ENCODE data around the gene CNN3.

The CNN3 gene

GRCh38 chr1:94888201-94888600, 38.7 kb downstream of the CNN3 start:
- no peaks in the 10 kb centered on the region for H3K9me3 ChIP-seq (ENCODE audit: control insufficient read depth, low read length)
- peaks cover 19% of the 10 kb centered on the region for H3K4me1 ChIP-seq (ENCODE audit: control insufficient read depth, insufficient read depth, low read length)
- WGBS, 2 experiments, result 81 to 99% methylated on average over 3 of the region's 3 CpGs
- no peak overlapping the region for H3K27ac ChIP-seq (ENCODE audit: insufficient read depth, low read depth, low read length, poor library complexity, severe bottlenecking)
- no peak overlapping the region for H3K4me3 ChIP-seq (ENCODE audit: insufficient read depth, low read depth, low read length)
- no peaks in the 10 kb centered on the region for H3K27me3 ChIP-seq (ENCODE audit: control insufficient read depth, insufficient read depth, low read length, poor library complexity, severe bottlenecking)
- H3K36me3 ChIP-seq (ENCODE audit: control insufficient read depth, insufficient read depth, low read length), result no peaks in the 10 kb centered on the region

- Histone ChIP-seq H3K9me3 (ENCODE audit: control insufficient read depth, low read length) (no peaks in the 10 kb centered on the region), H3K36me3 (ENCODE audit: control insufficient read depth, insufficient read depth, low read length) (no peaks in the 10 kb centered on the region), H3K27me3 (ENCODE audit: control insufficient read depth, insufficient read depth, low read length, poor library complexity, severe bottlenecking) (no peaks in the 10 kb centered on the region), H3K4me3 (ENCODE audit: insufficient read depth, low read depth, low read length) (no peak overlapping the region), H3K27ac (ENCODE audit: insufficient read depth, low read depth, low read length, poor library complexity, severe bottlenecking) (no peak overlapping the region), H3K4me1 (ENCODE audit: control insufficient read depth, insufficient read depth, low read length) (peaks cover 19% of the 10 kb centered on the region)
- 52 to 53% methylated on average over 4 of the region's 4 CpGs for WGBS, 2 experiments
Observed at GRCh38 chr1:94887603-94888171, 39.2 kb downstream of the CNN3 start.

- Histone ChIP-seq H3K9me3 (ENCODE audit: control insufficient read depth, low read length) (no peaks in the 10 kb centered on the region), H3K4me3 (ENCODE audit: insufficient read depth, low read depth, low read length) (no peak overlapping the region), H3K27ac (ENCODE audit: insufficient read depth, low read depth, low read length, poor library complexity, severe bottlenecking) (no peak overlapping the region), H3K27me3 (ENCODE audit: control insufficient read depth, insufficient read depth, low read length, poor library complexity, severe bottlenecking) (no peaks in the 10 kb centered on the region), H3K36me3 (ENCODE audit: control insufficient read depth, insufficient read depth, low read length) (no peaks in the 10 kb centered on the region), H3K4me1 (ENCODE audit: control insufficient read depth, insufficient read depth, low read length) (peaks cover 19% of the 10 kb centered on the region)
- WGBS, 2 experiments, result 61 to 89% methylated on average over 2 to 3 of the region's 3 CpGs
Observed at GRCh38 chr1:94887106-94887505, 39.8 kb downstream of the CNN3 start.

GRCh38 chr1:94886361-94886760, 40.5 kb downstream of the CNN3 start:
- WGBS, 2 experiments, result 64 to 73% methylated on average over 5 of the region's 5 CpGs
- Histone ChIP-seq H3K36me3 (ENCODE audit: control insufficient read depth, insufficient read depth, low read length) (no peaks in the 10 kb centered on the region), H3K9me3 (ENCODE audit: control insufficient read depth, low read length) (no peaks in the 10 kb centered on the region), H3K27me3 (ENCODE audit: control insufficient read depth, insufficient read depth, low read length, poor library complexity, severe bottlenecking) (no peaks in the 10 kb centered on the region), H3K4me1 (ENCODE audit: control insufficient read depth, insufficient read depth, low read length) (peaks cover 19% of the 10 kb centered on the region), H3K4me3 (ENCODE audit: insufficient read depth, low read depth, low read length) (no peak overlapping the region), H3K27ac (ENCODE audit: insufficient read depth, low read depth, low read length, poor library complexity, severe bottlenecking) (no peak overlapping the region)

GRCh38 chr1:94884507-94884906, 42.4 kb downstream of the CNN3 start:
- Histone ChIP-seq H3K36me3 (ENCODE audit: control insufficient read depth, insufficient read depth, low read length) (no peaks in the 10 kb centered on the region), H3K9me3 (ENCODE audit: control insufficient read depth, low read length) (no peaks in the 10 kb centered on the region), H3K4me1 (ENCODE audit: control insufficient read depth, insufficient read depth, low read length) (peaks cover 19% of the 10 kb centered on the region), H3K4me3 (ENCODE audit: insufficient read depth, low read depth, low read length) (no peak overlapping the region), H3K27ac (ENCODE audit: insufficient read depth, low read depth, low read length, poor library complexity, severe bottlenecking) (peak overlapping the region; percentile 72), H3K27me3 (ENCODE audit: control insufficient read depth, insufficient read depth, low read length, poor library complexity, severe bottlenecking) (no peaks in the 10 kb centered on the region)
- WGBS, 2 experiments, result 79 to 85% methylated on average over 6 of the region's 6 CpGs

- Histone ChIP-seq H3K36me3 (ENCODE audit: control insufficient read depth, insufficient read depth, low read length) (no peaks in the 10 kb centered on the region), H3K27me3 (ENCODE audit: control insufficient read depth, insufficient read depth, low read length, poor library complexity, severe bottlenecking) (no peaks in the 10 kb centered on the region), H3K4me1 (ENCODE audit: control insufficient read depth, insufficient read depth, low read length) (peaks cover 19% of the 10 kb centered on the region), H3K27ac (ENCODE audit: insufficient read depth, low read depth, low read length, poor library complexity, severe bottlenecking) (peak overlapping the region; percentile 72), H3K4me3 (ENCODE audit: insufficient read depth, low read depth, low read length) (no peak overlapping the region), H3K9me3 (ENCODE audit: control insufficient read depth, low read length) (no peaks in the 10 kb centered on the region)
- 20 to 22% methylated on average over 6 of the region's 6 CpGs for WGBS, 2 experiments
Observed at GRCh38 chr1:94884106-94884505, 42.8 kb downstream of the CNN3 start.

GRCh38 chr1:94883691-94884090, 43.2 kb downstream of the CNN3 start:
- 72 to 90% methylated on average over 4 of the region's 4 CpGs for WGBS, 2 experiments
- Histone ChIP-seq H3K4me3 (ENCODE audit: insufficient read depth, low read depth, low read length) (no peak overlapping the region), H3K27ac (ENCODE audit: insufficient read depth, low read depth, low read length, poor library complexity, severe bottlenecking) (peak overlapping the region; percentile 67), H3K27me3 (ENCODE audit: control insufficient read depth, insufficient read depth, low read length, poor library complexity, severe bottlenecking) (no peaks in the 10 kb centered on the region), H3K36me3 (ENCODE audit: control insufficient read depth, insufficient read depth, low read length) (no peaks in the 10 kb centered on the region), H3K4me1 (ENCODE audit: control insufficient read depth, insufficient read depth, low read length) (peaks cover 19% of the 10 kb centered on the region), H3K9me3 (ENCODE audit: control insufficient read depth, low read length) (no peaks in the 10 kb centered on the region)

GRCh38 chr1:94878329-94878728, 48.6 kb downstream of the CNN3 start:
- Histone ChIP-seq H3K4me1 (ENCODE audit: control insufficient read depth, insufficient read depth, low read length) (peaks cover 4% of the 10 kb centered on the region), H3K27me3 (ENCODE audit: control insufficient read depth, insufficient read depth, low read length, poor library complexity, severe bottlenecking) (no peaks in the 10 kb centered on the region), H3K27ac (ENCODE audit: insufficient read depth, low read depth, low read length, poor library complexity, severe bottlenecking) (no peak overlapping the region), H3K4me3 (ENCODE audit: insufficient read depth, low read depth, low read length) (no peak overlapping the region), H3K9me3 (ENCODE audit: control insufficient read depth, low read length) (no peaks in the 10 kb centered on the region), H3K36me3 (ENCODE audit: control insufficient read depth, insufficient read depth, low read length) (no peaks in the 10 kb centered on the region)
- 94 to 97% methylated on average over 5 of the region's 5 CpGs for WGBS, 2 experiments

- H3K4me1 ChIP-seq (ENCODE audit: control insufficient read depth, insufficient read depth, low read length), result peaks cover 4% of the 10 kb centered on the region
- no peak overlapping the region for H3K4me3 ChIP-seq (ENCODE audit: insufficient read depth, low read depth, low read length)
Observed at GRCh38 chr1:94876362-94876761, 50.5 kb downstream of the CNN3 start.

GRCh38 chr1:94875794-94876193, 51.1 kb downstream of the CNN3 start:
- Histone ChIP-seq H3K36me3 (ENCODE audit: control insufficient read depth, insufficient read depth, low read length) (no peaks in the 10 kb centered on the region), H3K9me3 (ENCODE audit: control insufficient read depth, low read length) (no peaks in the 10 kb centered on the region), H3K27ac (ENCODE audit: insufficient read depth, low read depth, low read length, poor library complexity, severe bottlenecking) (no peak overlapping the region), H3K4me3 (ENCODE audit: insufficient read depth, low read depth, low read length) (no peak overlapping the region), H3K4me1 (ENCODE audit: control insufficient read depth, insufficient read depth, low read length) (peaks cover 4% of the 10 kb centered on the region), H3K27me3 (ENCODE audit: control insufficient read depth, insufficient read depth, low read length, poor library complexity, severe bottlenecking) (no peaks in the 10 kb centered on the region)
- WGBS, 2 experiments, result 96 to 97% methylated on average over 4 of the region's 4 CpGs

More at GRCh38 chr1:94876362-94876761, 50.5 kb downstream of the CNN3 start:
- Histone ChIP-seq H3K27ac (ENCODE audit: insufficient read depth, low read depth, low read length, poor library complexity, severe bottlenecking) (no peak overlapping the region), H3K27me3 (ENCODE audit: control insufficient read depth, insufficient read depth, low read length, poor library complexity, severe bottlenecking) (no peaks in the 10 kb centered on the region), H3K36me3 (ENCODE audit: control insufficient read depth, insufficient read depth, low read length) (no peaks in the 10 kb centered on the region), H3K9me3 (ENCODE audit: control insufficient read depth, low read length) (no peaks in the 10 kb centered on the region)
- 92 to 96% methylated on average over 3 of the region's 3 CpGs for WGBS, 2 experiments

GRCh38 chr1:94874423-94874822, 52.5 kb downstream of the CNN3 start:
- H3K36me3 ChIP-seq (ENCODE audit: control insufficient read depth, insufficient read depth, low read length), result no peaks in the 10 kb centered on the region
- no peaks in the 10 kb centered on the region for H3K9me3 ChIP-seq (ENCODE audit: control insufficient read depth, low read length)
- H3K4me3 ChIP-seq (ENCODE audit: insufficient read depth, low read depth, low read length), result no peak overlapping the region
- 96 to 98% methylated on average over 6 of the region's 6 CpGs for WGBS, 2 experiments
- no peak overlapping the region for H3K27ac ChIP-seq (ENCODE audit: insufficient read depth, low read depth, low read length, poor library complexity, severe bottlenecking)
- H3K4me1 ChIP-seq (ENCODE audit: control insufficient read depth, insufficient read depth, low read length), result peaks cover 4% of the 10 kb centered on the region
- H3K27me3 ChIP-seq (ENCODE audit: control insufficient read depth, insufficient read depth, low read length, poor library complexity, severe bottlenecking), result no peaks in the 10 kb centered on the region
